ENCODE results near the gene MAPK1IP1L. TPM values are rescaled to one million over a fixed set of nuclear protein-coding genes. Genes with fewer than 3 reads are reported as not detected.
"Not testable (repeated sequence)": the region's sequence is repeated elsewhere in the genome, so short reads cannot be mapped to it uniquely, and the experiment has no call there.

MAPK1IP1L gene
- total RNA-seq, 2 experiments from 2014 or later, result 90.2 to 110 TPM

DNA sequence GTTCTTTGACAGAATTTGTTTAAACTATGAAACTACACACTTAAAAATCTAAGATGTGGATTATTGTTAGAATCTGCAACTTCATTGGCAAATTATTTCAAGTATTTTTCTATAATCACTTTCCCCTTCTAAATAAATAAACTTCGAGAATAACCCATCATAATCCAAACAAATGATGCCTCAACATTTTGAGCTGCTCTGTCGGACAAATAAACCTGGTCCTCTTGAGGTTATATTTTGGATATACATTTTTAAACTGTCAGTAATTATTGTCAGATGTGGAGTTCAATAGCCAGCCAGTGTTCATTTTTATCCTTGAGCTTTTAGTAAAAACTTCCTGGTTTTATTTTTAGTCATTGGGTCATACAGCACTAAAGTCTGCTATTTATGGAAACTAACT lies 13.4 kb downstream of the MAPK1IP1L start:
- Mint-ChIP-seq H3K36me3 (peaks cover 58% of the 10 kb centered on the region), H3K4me1 (peaks cover 13% of the 10 kb centered on the region)
- CTCF ChIA-PET, result interaction anchor here (0.7 to 0.8 kb wide), 2 partner anchors 14 to 38 kb away, joined by 3 read pairs; partner anchors contain the start of genes MAPK1IP1L, SOCS4 and WDHD1
- ATAC-seq; H3K4me3 Mint-ChIP-seq; H3K9me3 Mint-ChIP-seq (ENCODE audit: low read depth); H3K27me3 Mint-ChIP-seq; DNase-seq; H3K27ac Mint-ChIP-seq: not testable (repeated sequence)

DNA sequence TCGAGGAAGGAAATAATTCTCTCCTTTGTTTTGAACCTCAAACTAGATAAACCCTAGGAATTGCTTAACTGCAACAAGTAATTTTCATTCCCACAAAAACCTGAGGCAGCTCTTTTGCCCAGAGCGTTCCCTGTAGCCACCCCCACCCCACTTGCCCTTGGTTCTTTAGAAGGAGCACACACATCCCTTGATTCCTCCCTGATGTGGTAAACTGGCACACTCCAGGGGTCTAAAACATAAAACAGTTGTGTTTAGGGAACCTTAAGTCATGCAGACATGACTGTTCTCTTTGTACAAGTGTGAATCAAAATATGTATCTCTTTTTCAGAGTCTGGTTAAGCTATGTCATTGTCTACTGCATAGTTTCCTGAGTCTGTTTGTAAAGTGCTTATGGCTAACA lies 14.0 kb downstream of the MAPK1IP1L start:
- Mint-ChIP-seq H3K27me3 (no peaks in the 10 kb centered on the region), H3K9me3 (ENCODE audit: low read depth) (no peaks in the 10 kb centered on the region), H3K36me3 (peaks cover 56% of the 10 kb centered on the region), H3K27ac (no peak overlapping the region), H3K4me3 (no peak overlapping the region), H3K4me1 (peaks cover 13% of the 10 kb centered on the region)
- CTCF ChIA-PET, result interaction anchor here (0.7 to 1.9 kb wide), 3 partner anchors 14 to 38 kb away, joined by 3 to 6 read pairs (median 3); partner anchors contain the start of genes MAPK1IP1L, SOCS4 and WDHD1
- ATAC-seq (no peak), DNase-seq (no peak)

DNA sequence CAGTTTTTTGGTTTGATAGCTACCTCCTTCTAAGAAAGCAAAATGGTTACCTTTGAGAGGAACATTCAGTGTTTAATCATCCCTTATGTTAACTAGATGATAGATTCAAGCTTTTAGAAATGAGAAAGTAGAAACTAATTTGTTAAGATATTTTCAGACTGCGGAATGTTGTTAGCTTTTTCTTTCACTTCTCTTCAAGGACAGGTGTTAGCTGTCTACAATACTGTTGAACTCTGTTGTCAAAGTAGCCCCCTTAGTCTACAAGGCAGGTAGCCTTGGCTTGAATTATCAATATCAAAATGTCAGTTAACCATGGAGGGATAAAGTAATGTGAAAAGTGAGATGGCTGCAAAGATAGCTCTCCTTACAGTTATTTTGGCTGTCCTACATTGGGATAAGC lies 14.8 kb downstream of the MAPK1IP1L start:
- ATAC-seq, result no peak
- H3K36me3 Mint-ChIP-seq, result peaks cover 49% of the 10 kb centered on the region
- CTCF ChIA-PET, result interaction anchor here (0.7 to 1.9 kb wide), 3 partner anchors 10 to 26 kb away, joined by 3 to 6 read pairs (median 3); partner anchors contain the start of gene MAPK1IP1L
- H3K27me3 Mint-ChIP-seq, result no peaks in the 10 kb centered on the region
- H3K27ac Mint-ChIP-seq, result no peak overlapping the region
- no peaks in the 10 kb centered on the region for H3K9me3 Mint-ChIP-seq (ENCODE audit: low read depth)
- H3K4me3 Mint-ChIP-seq, result no peak overlapping the region
- H3K4me1 Mint-ChIP-seq, result peaks cover 12% of the 10 kb centered on the region
- no peak for DNase-seq

DNA sequence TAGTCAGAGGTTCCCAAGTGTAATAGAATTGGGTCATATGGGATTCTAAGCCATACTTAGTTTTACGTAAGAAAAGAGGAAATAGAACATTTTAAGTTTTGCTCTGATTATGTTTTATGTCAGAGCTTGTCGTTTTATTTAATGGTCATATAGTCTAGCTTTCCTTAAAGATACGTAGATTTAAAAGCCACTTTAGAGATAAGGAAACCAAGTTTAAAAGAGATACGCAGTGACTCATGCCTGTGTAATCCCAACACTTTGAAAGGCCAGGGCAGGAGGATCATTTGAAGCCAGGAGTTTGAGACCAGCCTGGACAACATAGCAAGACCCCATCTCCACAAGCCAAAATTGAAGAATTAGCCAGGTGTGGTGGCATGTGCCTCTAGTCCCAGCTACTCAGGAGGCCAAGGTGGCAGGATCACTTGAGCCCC lies 19.5 kb downstream of the MAPK1IP1L start:
- CTCF ChIA-PET, result interaction anchor here (1.9 to 3.9 kb wide), 2 partner anchors 11 to 19 kb away, joined by 7 to 24 read pairs; partner anchors contain the start of gene MAPK1IP1L

DNA sequence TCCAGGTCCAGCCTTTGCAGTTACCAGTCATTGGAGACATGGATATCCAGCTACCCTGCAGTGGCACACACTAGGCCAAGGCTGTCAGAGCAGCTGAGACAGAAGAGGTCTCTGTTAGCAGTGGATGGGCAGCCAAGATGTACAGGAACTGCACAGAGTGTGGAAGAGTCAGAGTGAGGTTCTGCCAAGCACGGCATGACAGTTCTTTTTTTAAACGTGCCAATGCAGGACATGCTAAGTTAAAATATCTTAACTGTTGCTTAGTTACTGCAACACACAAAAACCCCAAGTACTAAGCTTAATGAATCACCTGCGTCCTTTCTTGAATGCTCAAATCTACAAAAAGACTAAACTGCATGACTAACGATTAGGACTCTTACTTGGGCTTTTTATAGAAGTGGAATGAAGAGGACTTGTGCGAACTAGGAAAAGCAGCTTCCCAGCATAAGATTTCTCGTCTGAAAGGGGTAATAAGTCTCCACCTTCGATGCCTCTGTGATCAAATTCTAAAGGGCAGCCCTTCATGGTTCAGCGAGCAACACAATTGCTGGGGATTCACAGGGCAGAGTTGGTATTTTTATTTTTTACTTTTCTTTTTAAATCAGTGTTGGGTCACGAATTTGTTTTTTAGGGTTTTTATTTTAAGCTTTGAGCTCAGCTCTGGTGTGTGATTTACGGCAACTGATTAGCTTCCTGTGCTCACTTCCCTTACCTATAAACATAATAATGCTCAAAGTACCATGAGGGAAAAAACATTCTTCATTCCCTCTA lies 20.6 kb downstream of the MAPK1IP1L start:
- peak overlapping the region; percentile 77 for H3K27ac Mint-ChIP-seq

More for the DNA sequence above, 19.5 kb downstream of the MAPK1IP1L start:
- Mint-ChIP-seq H3K36me3 (peaks cover 20% of the 10 kb centered on the region), H3K4me1 (peaks cover 40% of the 10 kb centered on the region), H3K27me3 (no peaks in the 10 kb centered on the region), H3K9me3 (ENCODE audit: low read depth) (no peaks in the 10 kb centered on the region), H3K27ac (no peak overlapping the region), H3K4me3 (no peak overlapping the region)
- ATAC-seq (no peak), DNase-seq (no peak)

DNA sequence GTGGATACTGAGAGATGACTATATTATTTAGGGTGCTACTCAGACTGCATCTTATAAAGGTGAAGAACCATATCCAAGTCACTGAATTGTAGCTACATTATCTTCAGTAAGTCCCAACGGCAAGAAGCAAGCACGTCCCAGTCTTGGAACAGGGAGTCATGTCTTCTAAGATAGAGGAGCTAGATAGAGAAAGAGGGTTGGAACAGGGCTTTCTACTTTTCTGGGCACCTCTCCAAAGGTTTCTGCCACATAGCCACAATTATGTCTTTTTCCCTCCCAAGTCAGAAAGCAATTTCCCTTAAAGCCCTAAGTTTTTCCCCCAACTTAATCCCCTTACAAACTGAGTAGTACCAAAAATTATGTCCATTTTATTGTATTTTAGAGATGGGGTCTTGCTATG lies 22.4 kb downstream of the MAPK1IP1L start:
- CTCF ChIA-PET, result interaction anchor here (3.9 kb wide), 1 partner anchor 22 kb away, joined by 24 read pairs; the partner anchor contains the start of gene MAPK1IP1L
- Mint-ChIP-seq H3K36me3 (no peaks in the 10 kb centered on the region), H3K4me3 (no peak overlapping the region), H3K27me3 (no peaks in the 10 kb centered on the region), H3K9me3 (ENCODE audit: low read depth) (no peaks in the 10 kb centered on the region), H3K4me1 (peaks cover 45% of the 10 kb centered on the region), H3K27ac (no peak overlapping the region)
- DNase-seq, result no peak
- no peak for ATAC-seq

More for the DNA sequence above, 20.6 kb downstream of the MAPK1IP1L start:
- Mint-ChIP-seq H3K36me3 (peaks cover 13% of the 10 kb centered on the region), H3K4me1 (peaks cover 42% of the 10 kb centered on the region), H3K9me3 (ENCODE audit: low read depth) (no peaks in the 10 kb centered on the region), H3K27me3 (no peaks in the 10 kb centered on the region), H3K4me3 (peak overlapping the region; percentile 36)
- CTCF ChIA-PET, result interaction anchor here (0.6 to 3.9 kb wide), 9 partner anchors 12 to 344 kb away, joined by 3 to 24 read pairs (median 3); partner anchors contain the start of gene MAPK1IP1L
- DNase-seq (peak; percentile 52), ATAC-seq (peak; percentile 70)

DNA sequence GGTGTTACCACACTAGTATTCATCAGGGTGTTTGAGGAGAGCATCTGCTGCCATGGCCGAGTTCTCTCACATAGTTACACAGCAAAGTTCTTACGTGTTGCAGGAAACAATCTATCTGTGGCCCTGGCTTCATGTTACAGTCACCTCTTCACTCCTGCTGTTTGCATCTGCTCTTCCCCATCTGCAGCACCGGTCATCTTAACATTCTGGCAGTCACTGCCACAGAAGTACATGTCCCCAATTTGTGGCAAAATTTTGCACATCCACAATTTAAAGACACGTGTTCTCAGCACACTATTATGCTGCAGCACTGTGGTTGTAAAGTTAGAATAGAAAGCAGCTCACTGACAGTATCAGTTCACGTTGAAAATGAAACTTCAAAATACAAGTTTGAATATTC lies 23.2 kb downstream of the MAPK1IP1L start:
- Mint-ChIP-seq H3K9me3 (ENCODE audit: low read depth) (no peaks in the 10 kb centered on the region), H3K4me1 (peaks cover 45% of the 10 kb centered on the region), H3K27me3 (no peaks in the 10 kb centered on the region), H3K4me3 (peak overlapping the region; percentile 55), H3K27ac (peak overlapping the region; percentile 82), H3K36me3 (no peaks in the 10 kb centered on the region)
- ATAC-seq, result peak; percentile 62
- CTCF ChIA-PET, result interaction anchor here (0.6 to 1.1 kb wide), 4 partner anchors 12 to 106 kb away, joined by 3 to 8 read pairs (median 4); partner anchors contain the start of gene MAPK1IP1L
- DNase-seq, result peak; percentile 54

DNA sequence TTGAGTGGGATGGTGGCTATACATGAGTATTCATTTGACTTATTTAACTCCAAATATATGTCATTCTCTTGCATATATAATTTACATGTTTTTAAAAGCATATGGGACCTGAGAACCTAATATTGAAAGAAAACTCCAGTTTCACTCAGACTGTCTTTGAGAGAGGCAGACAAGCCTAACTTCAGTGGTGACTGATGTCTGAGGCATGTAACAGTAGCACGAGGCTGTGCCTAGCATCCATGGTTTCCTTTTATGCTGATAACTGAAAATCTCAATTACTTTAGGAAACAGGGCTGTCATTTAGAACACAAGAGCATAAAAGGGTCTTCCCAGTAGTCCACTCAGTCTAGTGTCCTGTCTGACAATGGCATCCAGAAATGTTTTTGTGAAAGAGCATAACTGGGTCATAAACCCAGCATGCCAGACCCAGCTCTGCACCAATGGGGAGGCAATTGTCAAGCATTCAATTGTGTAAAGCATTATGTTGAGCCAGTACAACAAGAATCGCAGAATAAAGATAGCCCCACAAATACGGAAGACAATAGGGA lies 24.3 kb downstream of the MAPK1IP1L start:
- Mint-ChIP-seq H3K4me3 (peak overlapping the region; percentile 55), H3K9me3 (ENCODE audit: low read depth) (no peaks in the 10 kb centered on the region), H3K36me3 (no peaks in the 10 kb centered on the region), H3K4me1 (peaks cover 45% of the 10 kb centered on the region), H3K27ac (peak overlapping the region; percentile 82), H3K27me3 (no peaks in the 10 kb centered on the region)
- DNase-seq (no peak), ATAC-seq (no peak)
- CTCF ChIA-PET, result interaction anchor here (1.0 kb wide), 1 partner anchor 24 kb away, joined by 8 read pairs; the partner anchor contains the start of gene MAPK1IP1L

DNA sequence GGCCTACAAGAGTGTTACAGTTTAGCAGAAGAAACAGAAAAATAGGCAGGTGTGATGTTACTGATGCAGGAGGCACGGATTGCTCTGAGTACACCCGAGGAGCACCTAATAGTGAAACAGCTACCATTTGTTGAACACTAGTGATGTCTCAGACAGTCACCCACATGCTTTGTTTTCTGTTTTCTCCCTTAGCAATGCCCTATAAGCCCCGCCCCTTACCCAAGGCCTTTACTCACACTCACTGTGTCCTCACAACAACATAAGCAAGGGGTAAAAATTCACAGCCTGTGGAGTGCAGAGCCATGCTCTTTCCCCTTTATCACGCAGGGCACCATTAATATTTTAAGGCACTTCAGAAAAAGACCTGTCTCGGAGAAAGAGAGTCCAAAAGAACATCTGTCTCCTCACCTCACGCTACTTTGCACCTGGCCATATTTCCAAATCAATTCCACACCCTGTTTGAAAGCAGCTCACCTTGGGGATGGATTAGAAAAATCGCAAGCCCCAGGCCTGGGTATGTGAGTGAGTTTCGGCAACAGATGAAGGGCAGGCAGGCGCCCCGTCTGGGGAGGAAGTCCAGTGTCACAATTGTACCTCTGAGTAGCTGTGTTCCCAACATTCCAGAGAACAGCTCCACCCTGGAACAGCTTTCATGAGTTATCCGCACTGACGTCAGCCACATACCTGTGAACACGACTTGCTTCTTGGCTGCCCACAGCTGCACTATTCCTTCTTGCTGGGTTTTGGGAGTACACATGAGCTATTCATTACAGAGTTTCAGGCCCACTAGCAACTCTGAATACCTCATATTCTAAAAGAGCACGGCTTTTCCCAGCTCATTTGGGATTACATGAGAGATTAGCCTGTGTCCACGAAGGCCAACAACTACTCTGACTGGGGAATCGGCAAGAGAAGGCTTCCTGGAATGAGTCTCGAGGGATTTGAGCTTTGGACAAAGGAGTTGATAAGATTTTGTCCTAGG lies 26.0 kb downstream of the MAPK1IP1L start:
- no peaks in the 10 kb centered on the region for H3K9me3 Mint-ChIP-seq (ENCODE audit: low read depth)
- CTCF ChIA-PET, result interaction anchor here (0.7 to 2.1 kb wide), 6 partner anchors 10 to 339 kb away, joined by 3 to 7 read pairs (median 4); no protein-coding TSS in a partner anchor
- H3K36me3 Mint-ChIP-seq, result no peaks in the 10 kb centered on the region
- H3K27ac Mint-ChIP-seq, result no peak overlapping the region
- DNase-seq (peak; percentile 47), ATAC-seq (peak; percentile 47)
- H3K4me3 Mint-ChIP-seq, result no peak overlapping the region
- peaks cover 29% of the 10 kb centered on the region for H3K4me1 Mint-ChIP-seq
- no peaks in the 10 kb centered on the region for H3K27me3 Mint-ChIP-seq

DNA sequence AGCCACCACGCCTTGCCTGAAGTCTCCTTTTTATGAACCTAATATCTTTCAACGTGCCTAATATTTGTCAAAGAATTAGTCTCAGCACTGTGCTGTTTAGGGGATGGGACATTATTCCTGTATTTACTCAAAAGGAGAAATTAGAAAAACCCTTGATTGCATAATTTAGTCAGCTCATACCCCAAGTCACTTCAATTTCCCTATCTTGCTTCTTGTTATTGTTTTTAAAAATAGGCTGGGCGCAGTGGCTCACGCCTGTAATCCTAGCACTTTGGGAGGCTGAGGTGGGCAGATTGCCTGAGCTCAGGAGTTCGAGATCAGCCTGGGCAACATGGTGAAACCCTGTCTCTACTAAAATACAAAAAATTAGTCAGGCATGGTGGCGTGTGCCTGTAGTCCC lies 28.5 kb downstream of the MAPK1IP1L start:
- not testable (repeated sequence) for H3K27ac Mint-ChIP-seq; DNase-seq; H3K9me3 Mint-ChIP-seq (ENCODE audit: low read depth); H3K36me3 Mint-ChIP-seq; H3K27me3 Mint-ChIP-seq; H3K4me3 Mint-ChIP-seq; ATAC-seq
- CTCF ChIA-PET, result interaction anchor here (0.9 to 2.2 kb wide), 4 partner anchors 10 to 81 kb away, joined by 3 to 8 read pairs (median 6); partner anchors contain the start of gene MAPK1IP1L
- H3K4me1 Mint-ChIP-seq, result peaks cover 14% of the 10 kb centered on the region

DNA sequence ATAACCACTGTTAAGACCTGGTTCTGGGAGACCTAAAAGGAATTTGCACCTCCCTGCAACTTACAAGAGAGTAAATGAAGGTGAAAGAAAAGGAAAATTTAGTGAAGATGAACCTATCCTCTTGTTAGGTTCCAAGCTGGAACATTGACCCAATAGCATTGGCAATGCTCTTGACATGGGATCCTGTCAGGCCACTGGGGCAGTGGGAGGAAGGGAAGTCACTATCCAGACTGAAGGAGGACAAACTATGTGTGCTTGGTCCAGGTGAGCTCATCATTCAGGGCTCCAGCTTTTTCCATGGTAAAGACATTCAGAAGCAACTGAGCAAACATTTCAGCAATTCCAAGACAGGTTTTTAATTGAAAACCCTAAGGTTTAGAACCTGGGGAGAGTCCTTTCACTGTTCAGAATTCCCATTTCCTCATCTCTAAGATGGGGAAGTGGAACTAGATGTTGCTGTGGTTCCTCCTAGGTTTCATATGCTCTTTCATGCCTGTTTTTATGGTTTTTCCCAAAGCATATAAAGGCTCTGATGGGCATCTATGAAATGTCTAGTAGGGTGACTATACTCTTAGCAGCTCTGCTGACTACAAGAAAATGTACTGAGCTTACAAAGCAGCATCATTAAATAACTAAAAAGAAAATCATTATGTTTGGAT lies 33.1 kb downstream of the MAPK1IP1L start:
- Mint-ChIP-seq H3K4me1 (peaks cover 3% of the 10 kb centered on the region), H3K27ac (no peak overlapping the region), H3K4me3 (no peak overlapping the region), H3K9me3 (ENCODE audit: low read depth) (no peaks in the 10 kb centered on the region), H3K27me3 (no peaks in the 10 kb centered on the region), H3K36me3 (no peaks in the 10 kb centered on the region)
- CTCF ChIA-PET, result interaction anchor here (0.8 to 2.3 kb wide), 5 partner anchors 8 to 76 kb away, joined by 3 to 6 read pairs (median 3); partner anchors contain the start of gene MAPK1IP1L
- DNase-seq (no peak), ATAC-seq (no peak)
